HepG2 (cell line): ENCODE data around the gene GAD2. TPM values are rescaled to one million over a fixed set of nuclear protein-coding genes. Genes with fewer than 3 reads are reported as not detected.

Source experiments
- ATAC-seq: fragments of 200-7000 bp; cut with Tn5 transposase; 3 replicates; pipeline ENCODE4 v1.9.1; 2020; ENCODE audit warnings: mild to moderate bottlenecking, moderate library complexity
- BruUV-seq: library from RNA; stranded (reverse); fragments of 400-500 nt; replicated peaks from 2 replicates; lab custom pipeline; 2021; lab: Mats Ljungman, UMichigan
- CTCF ChIA-PET: fragments of 300-600 bp; formaldehyde crosslinking; extraction: SDS; loops from one replicate; lab custom pipeline; 2021; ENCODE audit warnings: low total read pairs, inconsistent platforms, low intra/inter-chr PET ratio; lab: Yijun Ruan, JAX
- POLR2A ChIA-PET: fragments of 350-600 bp; sonication (Branson Sonifier 250); formaldehyde crosslinking; loops from one replicate; lab custom pipeline; 2020; ENCODE audit warnings: antibody characterized with exemption, inconsistent platforms; lab: Yijun Ruan, JAX
- DNase-seq: peaks from one replicate; pipeline ENCODE4 v3.0.0-alpha.2; 2015; ENCODE audit warnings: low spot score
- FAIRE-seq: peaks from 3 replicates; lab custom pipeline; 2011; peaks lifted over from hg19 to GRCh38; lab: Jason Lieb, UNC
- H2AFZ ChIP-seq: one replicate; pipeline ENCODE4 v1.6.1; 2011; ENCODE audit warnings: low read length, inconsistent platforms
- H3K27ac ChIP-seq: fragments of 300-600 bp; 3 replicates; pipeline ENCODE4 v1.8.0; 2011; ENCODE audit warnings: mixed run types, mild to moderate bottlenecking, mixed read lengths, low read length, inconsistent platforms; ENCODE audit not compliant: insufficient read depth; ENCODE audit errors: extremely low read length
- H3K27me3 ChIP-seq, 2 experiments: fragments of 200-600 bp in 1 of 2; 2 replicates in 1 of 2; 3 replicates in 1 of 2; pipeline versions ENCODE4 v1.6.0 to v1.8.0; 2011; ENCODE audit warnings: low read length in 2 of 2, mild to moderate bottlenecking in 2 of 2, moderate library complexity in 2 of 2, inconsistent platforms in 1 of 2; ENCODE audit not compliant: insufficient read depth in 2 of 2, control insufficient read depth in 1 of 2
- H3K36me3 ChIP-seq, 2 experiments: fragments of 200-600 bp in 1 of 2; replicated peaks in 1 of 2; 2 replicates in 1 of 2; 3 replicates in 1 of 2; pipeline versions ENCODE4 v1.5.1 to v1.8.0; 2011; ENCODE audit warnings: low read length in 2 of 2, inconsistent platforms in 1 of 2; ENCODE audit not compliant: insufficient read depth in 2 of 2, control insufficient read depth in 1 of 2
- H3K4me1 ChIP-seq: 2 replicates; pipeline ENCODE4 v1.5.1; 2012; ENCODE audit warnings: low read length, inconsistent platforms; ENCODE audit not compliant: insufficient read depth
- H3K4me2 ChIP-seq: 2 replicates; pipeline ENCODE4 v1.6.0; 2011; ENCODE audit warnings: low read depth, low read length, inconsistent platforms
- H3K4me3 ChIP-seq, 3 experiments: fragments of 200-600 bp in 1 of 3; sonication (generic), shearing (Covaris generic) in 1 of 3; replicated peaks in 1 of 3; 2 replicates each; pipeline ENCODE4 v1.5.1; 2011 to 2016; ENCODE audit warnings: low read length in 3 of 3, inconsistent platforms in 2 of 3, low read depth in 2 of 3, mild to moderate bottlenecking in 2 of 3, control low read depth in 1 of 3, mixed read lengths in 1 of 3; ENCODE audit not compliant: insufficient read depth in 1 of 3
- H3K79me2 ChIP-seq: one replicate; pipeline ENCODE4 v1.6.1; 2011; ENCODE audit warnings: low read length, inconsistent platforms; ENCODE audit not compliant: insufficient read depth
- H3K9ac ChIP-seq: 2 replicates; pipeline ENCODE4 v1.6.0; 2011; ENCODE audit warnings: mild to moderate bottlenecking, low read depth, low read length, inconsistent platforms; ENCODE audit not compliant: insufficient read depth
- H3K9me3 ChIP-seq: 2 replicates; pipeline ENCODE4 v1.5.1; 2012; ENCODE audit warnings: mild to moderate bottlenecking, low read length
- H4K20me1 ChIP-seq: 2 replicates; pipeline ENCODE4 v1.6.0; 2011; ENCODE audit warnings: inconsistent platforms, mild to moderate bottlenecking, low read length, moderate library complexity; ENCODE audit not compliant: insufficient read depth
- SIX4 ChIP-seq: sonication (generic); formaldehyde crosslinking; IDR thresholded peaks from 2 replicates; pipeline ENCODE4 v1.4.0; 2020; ENCODE audit warnings: missing genetic modification reagents
- SKIL ChIP-seq: sonication (generic); formaldehyde crosslinking; IDR thresholded peaks from 2 replicates; pipeline ENCODE4 v1.8.0; 2022; ENCODE audit warnings: missing genetic modification reagents, mild to moderate bottlenecking, moderate library complexity, borderline replicate concordance
- TEAD3 ChIP-seq: optimal IDR thresholded peaks from 2 replicates; pipeline ENCODE3; 2016; ENCODE audit warnings: borderline replicate concordance
- ZBTB3 ChIP-seq: sonication (generic); formaldehyde crosslinking; IDR thresholded peaks from 2 replicates; pipeline ENCODE4 v1.4.0; 2020; ENCODE audit warnings: low read depth, mild to moderate bottlenecking, moderate library complexity, missing genetic modification reagents, borderline replicate concordance
- ZBTB44 ChIP-seq: sonication (generic); formaldehyde crosslinking; IDR thresholded peaks from 2 replicates; pipeline ENCODE4 v1.4.0; 2020; ENCODE audit warnings: missing genetic modification reagents
- ZNF232 ChIP-seq: sonication (generic); formaldehyde crosslinking; IDR thresholded peaks from 2 replicates; pipeline ENCODE4 v1.4.0; 2020; ENCODE audit warnings: missing genetic modification reagents, borderline replicate concordance
- ZNF234 ChIP-seq: sonication (generic); formaldehyde crosslinking; conservative IDR thresholded peaks from 2 replicates; pipeline ENCODE4 v1.5.1; 2020; ENCODE audit warnings: mild to moderate bottlenecking, missing genetic modification reagents
- ZNF569 ChIP-seq: sonication (generic); formaldehyde crosslinking; IDR thresholded peaks from 2 replicates; pipeline ENCODE4 v1.5.0; 2020; ENCODE audit warnings: mild to moderate bottlenecking, missing genetic modification reagents, moderate library complexity, borderline replicate concordance
- ZSCAN25 ChIP-seq: sonication (generic); formaldehyde crosslinking; IDR thresholded peaks from 2 replicates; pipeline ENCODE4 v1.8.0; 2022; ENCODE audit warnings: mild to moderate bottlenecking, missing genetic modification reagents
- WGBS: methylation state at CpG from one replicate; pipeline ENCODE4 v1.1.6; 2017; ENCODE audit warnings: low lambda C conversion rate; 5-methylcytosine and 5-hydroxymethylcytosine counted together
- in situ Hi-C: cut with HindIII; loops from 2 replicates; pipeline ENCODE4 v1.10.0; 2017; ENCODE audit warnings: low pct_unique_long_range_greater_than_20kb; ENCODE audit not compliant: extremely low pct_ligation_motif_present
- intact Hi-C: fragments of 100-400 bp; cut with micrococcal nuclease; formaldehyde crosslinking; loops from one replicate; pipeline ENCODE4 v1.10.0; 2022; ENCODE audit not compliant: unreplicated experiment
- polyA plus RNA-seq, 8 experiments: library from polyadenylated mRNA; depleted of rRNA in 3 of 8; stranded (reverse) in 7 of 8; unstranded in 1 of 8; fragments of >200 nt; fragmentation: Illumina TruSeq in 4 of 8; extraction: Trizol in 4 of 8; gene quantifications; 2 replicates each; pipeline versions ENCODE4 v1.2.1 to v1.2.3, GENCODE V29; 2011 to 2016; ENCODE audit warnings: low read depth in 4 of 8, missing spikeins in 1 of 8, mixed read lengths in 1 of 8; ENCODE audit not compliant: insufficient read depth in 1 of 8
- total RNA-seq, 5 experiments: library from RNA; depleted of rRNA; stranded (reverse); fragments of >200 nt; fragmentation: Illumina TruSeq; extraction: Trizol; gene quantifications; 2 replicates each; pipeline ENCODE4 v1.2.3, GENCODE V29; 2016; ENCODE audit warnings: low read depth in 1 of 5

GAD2 gene
- total and polyA plus RNA-seq, 2 of the 13 experiments (the other 11 are each of a cell fraction or from before 2014, with no cell fraction given), result not detected

- H3K4me3 ChIP-seq, result no peak overlapping the region
- ATAC-seq, result peak; percentile 55; the same call in 2 of the 3 replicates
- in situ Hi-C loops, result no loop called here
- H3K9me3 ChIP-seq, result no peaks in the 10 kb centered on the region
- no peaks in the 10 kb centered on the region for H3K79me2 ChIP-seq
- no peaks in the 10 kb centered on the region for H3K4me1 ChIP-seq
- POLR2A ChIA-PET, result no interaction called here
- no peak overlapping the region for H3K9ac ChIP-seq
- no peak overlapping the region for H3K4me2 ChIP-seq
- no peaks in the 10 kb centered on the region for H3K36me3 ChIP-seq
- no peak for FAIRE-seq
- BruUV-seq, result no TSS peak
- no peak overlapping the region for H2AFZ ChIP-seq
- CTCF ChIA-PET, result no interaction called here
- 6% methylated on average over 6 of the region's 6 CpGs for WGBS
- H3K27me3 ChIP-seq, result peaks cover 0 to 14% of the 10 kb centered on the region in 2 experiments; a peak in 2 of 5 replicates
- H4K20me1 ChIP-seq, result no peaks in the 10 kb centered on the region
- no peak for DNase-seq
- TF ChIP-seq TEAD3 (CRISPR knock-in tag) (peak; percentile 79), ZSCAN25 (CRISPR knock-in tag) (no peak), ZBTB44 (CRISPR knock-in tag) (no peak)
- H3K27ac ChIP-seq, result no peak overlapping the region
- intact Hi-C loops, result no loop called here
These were observed 94.9 kb downstream of the GAD2 start for GRCh38 chr10:26311383-26311940.

GRCh38 chr10:26314265-26315013, 97.9 kb downstream of the GAD2 start:
- ChIA-PET CTCF (no interaction called here), POLR2A (no interaction called here)
- no peaks in the 10 kb centered on the region for H3K4me1 ChIP-seq
- FAIRE-seq (no peak), DNase-seq (no peak), ATAC-seq (no peak)
- intact Hi-C loops, result no loop called here
- in situ Hi-C loops, result no loop called here
- no peak overlapping the region for H2AFZ ChIP-seq
- H3K27me3 ChIP-seq, result peaks cover 0 to 15% of the 10 kb centered on the region in 2 experiments; a peak in 2 of 5 replicates
- H3K36me3 ChIP-seq, result no peaks in the 10 kb centered on the region
- TF ChIP-seq SIX4 (no peak), ZNF232 (CRISPR knock-in tag) (no peak), ZNF234 (CRISPR knock-in tag) (no peak), ZBTB3 (CRISPR knock-in tag) (no peak), SKIL (CRISPR knock-in tag) (no peak), ZNF569 (CRISPR knock-in tag) (no peak)
- no peak overlapping the region for H3K4me3 ChIP-seq
- 3% methylated on average over 8 of the region's 10 CpGs for WGBS
- no peaks in the 10 kb centered on the region for H4K20me1 ChIP-seq
- no peaks in the 10 kb centered on the region for H3K9me3 ChIP-seq
- H3K9ac ChIP-seq, result no peak overlapping the region
- no peaks in the 10 kb centered on the region for H3K79me2 ChIP-seq
- H3K4me2 ChIP-seq, result no peak overlapping the region
- no peak overlapping the region for H3K27ac ChIP-seq
- BruUV-seq, result no TSS peak
